ENCODE data around the gene KCNJ9.

KCNJ9 gene

DNA sequence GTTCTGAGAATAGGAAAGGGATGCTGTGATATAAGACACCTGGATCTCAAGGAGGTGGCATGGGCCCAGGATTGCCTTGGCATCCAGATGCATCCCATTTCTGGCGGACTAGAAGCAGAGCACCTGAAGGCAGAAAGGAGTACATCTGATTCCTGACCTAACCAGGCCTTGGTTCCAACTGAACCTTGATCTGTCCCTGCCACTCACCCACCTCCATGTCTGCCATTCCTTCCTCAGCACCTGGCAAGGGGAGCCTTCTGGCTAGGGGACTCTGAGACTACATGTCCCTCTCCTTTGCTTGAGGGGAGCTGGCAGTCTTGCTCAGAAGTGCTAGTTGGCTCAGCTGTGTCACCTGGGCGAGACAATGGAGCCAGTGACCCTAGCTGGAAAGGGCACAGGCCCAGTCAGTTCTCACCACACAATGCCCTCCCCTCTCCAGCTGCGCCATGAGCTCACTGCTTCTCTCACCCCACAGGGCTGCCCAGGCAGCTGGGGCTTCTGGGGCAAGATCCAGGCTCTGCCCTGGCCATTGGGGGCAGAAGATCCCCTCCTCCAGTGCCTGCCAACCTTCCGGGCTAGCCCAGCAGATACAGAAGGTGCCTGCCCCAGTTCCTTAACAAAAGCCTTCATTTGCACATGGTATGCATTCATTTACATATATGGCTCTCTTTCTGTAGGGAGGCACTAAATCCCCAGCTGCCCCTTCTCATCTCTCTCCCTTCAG is 14.2 kb downstream of the KCNJ9 start:
- no peaks in the 10 kb centered on the region for H3K27me3 ChIP-seq (replicated peaks; ENCODE audit: control insufficient read depth, insufficient read depth, low read length, poor library complexity, severe bottlenecking)
- peaks cover 44% of the 10 kb centered on the region for H3K36me3 ChIP-seq (ENCODE audit: control insufficient read depth, insufficient read depth, low read length)
- H3K4me1 ChIP-seq (ENCODE audit: control insufficient read depth, insufficient read depth, low read length, poor library complexity, severe bottlenecking), result peaks cover 33% of the 10 kb centered on the region
- DNase-seq, result no peak
- no peak overlapping the region for H3K27ac ChIP-seq (ENCODE audit: insufficient read depth, low read length, poor library complexity, severe bottlenecking)
- H3K4me3 ChIP-seq (ENCODE audit: insufficient read depth, low read depth, low read length, poor library complexity, severe bottlenecking), result no peak overlapping the region
- no peaks in the 10 kb centered on the region for H3K9me3 ChIP-seq (ENCODE audit: control insufficient read depth, low read length)

DNA sequence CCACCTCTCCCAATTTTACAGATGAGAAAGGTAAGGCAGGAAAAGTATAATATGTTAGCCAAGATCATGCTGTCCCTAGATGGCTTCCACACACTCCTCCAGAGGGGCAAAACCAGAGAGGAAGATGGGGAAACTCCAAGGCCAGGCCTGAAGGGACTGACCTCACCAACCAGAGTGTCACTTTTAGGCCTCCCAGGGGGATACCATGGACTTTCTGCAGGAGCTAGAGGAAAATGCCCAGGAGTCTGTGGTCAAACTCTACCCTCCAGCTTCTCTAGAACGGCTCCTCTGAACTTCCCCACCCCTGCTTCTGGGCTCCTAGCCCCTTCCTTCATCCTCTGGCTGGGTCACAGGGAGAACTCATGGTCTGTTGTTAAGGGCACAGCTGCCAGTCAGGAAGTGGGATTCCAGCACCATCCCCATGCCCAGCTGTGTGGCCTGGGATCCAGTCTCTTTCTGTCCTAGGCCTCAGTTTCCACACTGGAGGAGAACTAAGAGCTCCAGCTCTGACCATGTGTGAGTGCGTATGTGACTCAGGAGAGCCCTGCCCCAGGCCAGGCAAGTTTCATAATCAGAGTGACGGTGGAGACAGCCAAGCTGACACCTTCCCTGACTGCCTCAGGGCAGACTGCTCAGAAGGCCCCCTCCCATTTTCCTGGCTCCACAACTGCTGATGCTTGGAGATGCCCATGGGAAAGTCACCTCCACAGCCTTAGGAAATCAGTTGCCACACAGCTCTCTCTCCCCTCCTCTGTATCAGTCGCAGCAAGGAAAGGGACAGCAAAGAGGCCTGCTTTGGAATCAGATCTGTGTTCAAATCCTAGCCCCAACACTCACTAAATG is 15.2 kb downstream of the KCNJ9 start:
- Histone ChIP-seq H3K4me3 (ENCODE audit: insufficient read depth, low read depth, low read length, poor library complexity, severe bottlenecking) (no peak overlapping the region), H3K27me3 (replicated peaks; ENCODE audit: control insufficient read depth, insufficient read depth, low read length, poor library complexity, severe bottlenecking) (no peaks in the 10 kb centered on the region), H3K36me3 (ENCODE audit: control insufficient read depth, insufficient read depth, low read length) (peaks cover 35% of the 10 kb centered on the region), H3K4me1 (ENCODE audit: control insufficient read depth, insufficient read depth, low read length, poor library complexity, severe bottlenecking) (peaks cover 38% of the 10 kb centered on the region), H3K9me3 (ENCODE audit: control insufficient read depth, low read length) (no peaks in the 10 kb centered on the region), H3K27ac (ENCODE audit: insufficient read depth, low read length, poor library complexity, severe bottlenecking) (no peak overlapping the region)
- no peak for DNase-seq

DNA sequence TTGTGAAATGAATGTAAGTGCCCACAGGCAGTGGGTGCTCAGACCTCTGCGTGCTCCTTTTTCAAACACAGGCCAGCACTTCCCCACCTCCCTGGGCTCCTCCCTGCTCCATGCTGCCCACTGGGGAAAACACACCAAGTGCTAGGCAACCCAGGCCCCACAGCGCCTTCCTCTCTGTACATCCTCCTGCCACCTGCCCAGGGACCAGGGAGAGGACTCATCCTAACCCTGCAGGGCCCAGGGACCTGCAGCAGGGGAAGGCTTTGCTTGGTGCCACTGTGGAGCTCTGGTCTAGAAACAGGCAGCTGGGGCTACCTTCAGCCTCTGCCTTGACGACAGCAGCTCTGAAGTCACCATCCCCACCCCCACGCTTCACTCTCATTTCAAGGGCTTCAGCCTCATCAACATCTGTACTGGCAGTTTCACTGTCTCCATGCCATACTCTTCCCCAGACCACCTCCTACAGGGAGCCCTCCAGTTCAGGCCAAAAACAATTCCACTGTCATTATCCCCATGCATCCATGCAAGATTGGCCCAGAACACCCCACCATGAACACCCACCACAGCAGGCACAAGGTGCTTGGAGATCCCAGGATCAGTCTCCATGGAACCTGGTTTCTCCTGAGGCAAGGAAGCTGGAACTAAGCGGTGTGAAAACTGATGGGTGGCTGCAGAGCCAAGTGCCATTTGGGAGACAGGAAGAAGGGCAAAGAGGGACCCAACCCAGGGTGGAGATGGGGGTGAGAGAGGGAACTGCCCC is 16.0 kb downstream of the KCNJ9 start:
- no peaks in the 10 kb centered on the region for H3K27me3 ChIP-seq (replicated peaks; ENCODE audit: control insufficient read depth, insufficient read depth, low read length, poor library complexity, severe bottlenecking)
- no peak for DNase-seq
- peaks cover 40% of the 10 kb centered on the region for H3K4me1 ChIP-seq (ENCODE audit: control insufficient read depth, insufficient read depth, low read length, poor library complexity, severe bottlenecking)
- H3K27ac ChIP-seq (ENCODE audit: insufficient read depth, low read length, poor library complexity, severe bottlenecking), result peak overlapping the region; percentile 84
- no peaks in the 10 kb centered on the region for H3K9me3 ChIP-seq (ENCODE audit: control insufficient read depth, low read length)
- peaks cover 27% of the 10 kb centered on the region for H3K36me3 ChIP-seq (ENCODE audit: control insufficient read depth, insufficient read depth, low read length)
- peak overlapping the region; percentile 82 for H3K4me3 ChIP-seq (ENCODE audit: insufficient read depth, low read depth, low read length, poor library complexity, severe bottlenecking)

DNA sequence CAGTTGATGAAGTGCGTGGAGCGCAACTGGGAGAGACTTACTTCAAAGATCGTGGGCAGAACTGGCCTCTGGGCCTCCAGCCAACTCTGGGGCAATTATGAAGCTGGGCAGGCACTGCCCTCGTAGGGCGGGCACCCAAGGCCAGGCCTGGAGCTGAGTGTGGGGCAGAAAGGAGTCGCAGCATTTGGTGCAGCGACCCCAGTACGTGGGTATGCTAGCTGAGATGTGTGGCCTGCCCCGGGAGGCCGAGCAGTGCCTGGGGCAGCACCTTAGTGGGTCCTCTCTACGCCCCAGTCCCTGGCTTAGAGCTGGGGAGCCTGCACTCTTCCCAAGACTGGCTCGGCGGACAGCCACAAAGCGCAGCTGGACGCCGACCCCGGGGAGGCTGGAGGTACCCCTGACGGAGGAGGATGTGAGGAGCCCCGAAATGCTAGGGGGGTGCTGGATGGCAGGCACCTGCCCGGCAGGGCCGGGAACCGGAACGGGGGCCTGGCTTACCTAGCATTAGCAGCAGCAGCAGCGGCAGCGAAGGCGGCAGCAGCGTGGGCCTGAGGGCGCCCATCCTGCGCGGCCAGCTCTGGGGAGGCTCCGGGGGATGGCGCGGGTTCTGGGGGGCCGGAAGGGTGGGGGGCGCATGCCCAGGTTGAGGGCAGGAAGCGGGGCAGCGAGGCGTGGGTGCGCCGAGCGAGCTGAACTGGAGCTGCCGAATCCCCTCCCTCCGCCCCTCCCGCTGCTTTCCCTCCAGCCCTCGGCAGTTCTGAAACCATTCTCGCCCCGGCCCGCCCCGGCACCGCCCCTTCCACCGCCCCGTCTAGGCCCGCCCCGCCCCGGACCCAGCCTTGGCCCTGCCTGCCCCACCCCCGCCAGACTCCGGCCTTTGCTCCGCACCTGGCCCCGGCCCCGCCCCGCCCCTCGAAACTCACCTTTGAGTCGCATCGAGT is 16.8 kb downstream of the KCNJ9 start, which contains the start of gene IGSF8:
Gene IGSF8, minus strand, starts transcription at position 709 of the 941 bp plus-strand sequence. Its CDS starts 147 bp downstream, at position 562.
- peaks cover 40% of the 10 kb centered on the region for H3K4me1 ChIP-seq (ENCODE audit: control insufficient read depth, insufficient read depth, low read length, poor library complexity, severe bottlenecking)
- H3K36me3 ChIP-seq (ENCODE audit: control insufficient read depth, insufficient read depth, low read length), result peaks cover 19% of the 10 kb centered on the region
- H3K27me3 ChIP-seq (replicated peaks; ENCODE audit: control insufficient read depth, insufficient read depth, low read length, poor library complexity, severe bottlenecking), result no peaks in the 10 kb centered on the region
- H3K4me3 ChIP-seq (ENCODE audit: insufficient read depth, low read depth, low read length, poor library complexity, severe bottlenecking), result peak within 1 kb of the TSS; percentile 82
- DNase-seq, result peak; percentile 88 to 94 (median 92)
- peak within 1 kb of the TSS; percentile 84 for H3K27ac ChIP-seq (ENCODE audit: insufficient read depth, low read length, poor library complexity, severe bottlenecking)
- H3K9me3 ChIP-seq (ENCODE audit: control insufficient read depth, low read length), result no peaks in the 10 kb centered on the region

DNA sequence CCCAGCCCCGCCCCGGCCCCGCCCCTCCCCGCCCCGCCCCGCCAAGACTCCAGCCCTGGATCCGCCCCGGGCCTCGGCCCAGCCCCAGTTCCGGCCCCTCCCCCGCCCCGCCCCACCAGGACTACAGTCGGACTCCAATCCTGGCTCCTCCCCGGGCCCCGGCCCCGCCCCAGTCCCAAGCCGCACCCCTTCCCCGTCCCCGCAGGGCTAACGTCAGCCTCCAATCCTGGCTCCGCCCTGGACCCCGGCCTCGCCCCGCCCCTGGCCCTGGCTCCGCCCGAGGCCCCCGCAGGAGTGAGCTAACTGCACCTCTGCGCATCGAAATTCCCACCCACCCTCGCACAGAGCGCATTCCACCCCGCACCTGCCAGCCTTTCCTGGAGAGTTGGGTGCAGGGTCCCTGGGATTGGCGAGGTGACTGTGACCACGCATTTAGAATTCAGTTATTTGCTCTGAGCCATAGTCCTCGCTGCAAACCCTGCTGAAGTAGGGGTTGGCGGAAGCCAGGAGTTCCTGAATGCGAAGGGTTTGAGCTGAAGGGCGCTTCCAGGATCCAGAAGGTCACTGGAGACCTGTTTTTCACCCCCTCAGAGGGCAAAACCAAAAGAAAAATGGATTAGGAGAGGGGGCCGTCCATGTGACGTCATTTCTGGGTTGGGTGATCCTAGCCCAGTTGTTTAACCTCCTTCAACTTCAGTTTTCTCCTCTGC is 17.7 kb downstream of the KCNJ9 start:
- peaks cover 10% of the 10 kb centered on the region for H3K36me3 ChIP-seq (ENCODE audit: control insufficient read depth, insufficient read depth, low read length)
- DNase-seq, result peak; percentile 97 to 99 (median 97)
- no peaks in the 10 kb centered on the region for H3K9me3 ChIP-seq (ENCODE audit: control insufficient read depth, low read length)
- peaks cover 40% of the 10 kb centered on the region for H3K4me1 ChIP-seq (ENCODE audit: control insufficient read depth, insufficient read depth, low read length, poor library complexity, severe bottlenecking)
- no peaks in the 10 kb centered on the region for H3K27me3 ChIP-seq (replicated peaks; ENCODE audit: control insufficient read depth, insufficient read depth, low read length, poor library complexity, severe bottlenecking)
- H3K4me3 ChIP-seq (ENCODE audit: insufficient read depth, low read depth, low read length, poor library complexity, severe bottlenecking), result peak overlapping the region; percentile 44
- H3K27ac ChIP-seq (ENCODE audit: insufficient read depth, low read length, poor library complexity, severe bottlenecking), result peak overlapping the region; percentile 84

DNA sequence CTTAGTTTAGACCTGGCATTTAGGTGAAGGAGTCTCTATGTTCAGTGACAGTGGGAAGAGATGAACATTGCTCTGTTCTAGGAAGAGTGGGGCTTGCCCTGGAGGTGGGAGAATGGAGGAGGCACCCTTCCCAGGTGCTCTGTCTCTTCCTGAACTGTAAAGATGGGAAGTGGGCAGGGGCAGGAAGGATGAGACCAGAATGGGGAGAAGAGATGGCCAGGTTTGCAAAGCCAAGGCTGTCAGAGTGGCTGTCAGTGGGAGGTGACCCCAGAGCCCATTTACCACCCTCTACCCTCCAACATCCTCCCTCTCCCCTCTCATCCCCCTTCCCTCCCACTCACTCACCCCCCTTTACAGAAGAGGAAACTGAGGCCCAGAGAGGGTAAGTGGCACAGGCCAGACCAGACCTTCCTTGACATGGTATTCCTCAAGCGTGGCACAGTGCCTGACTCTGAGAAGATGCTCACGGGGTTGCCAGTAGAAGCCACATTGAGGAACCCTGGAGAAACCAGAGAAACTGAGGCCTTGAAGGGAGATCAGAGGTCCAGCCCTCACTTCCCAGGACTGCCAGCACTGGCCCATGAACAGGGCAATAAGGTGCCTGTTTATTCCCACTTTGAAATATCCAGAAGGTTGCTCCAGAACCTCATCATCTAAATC is 18.5 kb downstream of the KCNJ9 start:
- no peak for DNase-seq
- no peaks in the 10 kb centered on the region for H3K9me3 ChIP-seq (ENCODE audit: control insufficient read depth, low read length)
- H3K27ac ChIP-seq (ENCODE audit: insufficient read depth, low read length, poor library complexity, severe bottlenecking), result peak overlapping the region; percentile 84
- H3K27me3 ChIP-seq (replicated peaks; ENCODE audit: control insufficient read depth, insufficient read depth, low read length, poor library complexity, severe bottlenecking), result no peaks in the 10 kb centered on the region
- peaks cover 2% of the 10 kb centered on the region for H3K36me3 ChIP-seq (ENCODE audit: control insufficient read depth, insufficient read depth, low read length)
- no peak overlapping the region for H3K4me3 ChIP-seq (ENCODE audit: insufficient read depth, low read depth, low read length, poor library complexity, severe bottlenecking)
- H3K4me1 ChIP-seq (ENCODE audit: control insufficient read depth, insufficient read depth, low read length, poor library complexity, severe bottlenecking), result peaks cover 37% of the 10 kb centered on the region

DNA sequence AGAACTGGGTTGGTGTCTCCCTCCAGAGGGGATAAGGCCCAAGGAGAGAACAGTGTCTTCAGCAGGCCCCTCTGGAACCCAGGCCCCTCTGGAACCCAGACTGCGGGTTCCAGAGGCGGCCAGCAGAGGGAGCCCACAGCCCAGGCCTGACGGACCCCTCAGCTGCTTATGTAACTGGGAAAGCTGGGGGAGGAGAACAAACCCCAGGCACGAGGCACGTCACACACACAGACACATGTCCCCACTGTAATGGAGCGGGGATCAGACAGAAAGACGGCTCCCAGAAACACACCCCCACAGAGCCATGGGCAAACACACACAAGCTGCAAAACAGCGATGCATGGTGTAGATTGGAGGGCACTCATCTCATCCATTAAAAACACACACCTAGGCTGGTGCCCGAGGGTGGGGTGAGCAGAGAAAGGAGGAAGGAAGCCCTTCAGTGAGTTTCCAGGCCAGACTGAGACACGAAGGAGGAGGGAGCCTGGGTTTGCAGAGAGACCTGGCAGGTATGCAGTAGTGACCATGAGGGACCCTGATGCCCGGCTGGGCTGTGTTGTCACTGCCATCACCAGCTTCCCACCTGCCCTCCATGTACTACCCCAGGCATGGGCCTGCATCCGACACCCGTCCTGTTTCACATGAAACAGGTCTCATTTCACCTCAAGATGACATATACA is 19.8 kb downstream of the KCNJ9 start:
- Histone ChIP-seq H3K27me3 (replicated peaks; ENCODE audit: control insufficient read depth, insufficient read depth, low read length, poor library complexity, severe bottlenecking) (no peaks in the 10 kb centered on the region), H3K4me3 (ENCODE audit: insufficient read depth, low read depth, low read length, poor library complexity, severe bottlenecking) (no peak overlapping the region), H3K4me1 (ENCODE audit: control insufficient read depth, insufficient read depth, low read length, poor library complexity, severe bottlenecking) (peaks cover 30% of the 10 kb centered on the region), H3K9me3 (ENCODE audit: control insufficient read depth, low read length) (no peaks in the 10 kb centered on the region), H3K27ac (ENCODE audit: insufficient read depth, low read length, poor library complexity, severe bottlenecking) (peak overlapping the region; percentile 56), H3K36me3 (ENCODE audit: control insufficient read depth, insufficient read depth, low read length) (no peaks in the 10 kb centered on the region)
- peak; percentile 53 to 60 (median 58) for DNase-seq

DNA sequence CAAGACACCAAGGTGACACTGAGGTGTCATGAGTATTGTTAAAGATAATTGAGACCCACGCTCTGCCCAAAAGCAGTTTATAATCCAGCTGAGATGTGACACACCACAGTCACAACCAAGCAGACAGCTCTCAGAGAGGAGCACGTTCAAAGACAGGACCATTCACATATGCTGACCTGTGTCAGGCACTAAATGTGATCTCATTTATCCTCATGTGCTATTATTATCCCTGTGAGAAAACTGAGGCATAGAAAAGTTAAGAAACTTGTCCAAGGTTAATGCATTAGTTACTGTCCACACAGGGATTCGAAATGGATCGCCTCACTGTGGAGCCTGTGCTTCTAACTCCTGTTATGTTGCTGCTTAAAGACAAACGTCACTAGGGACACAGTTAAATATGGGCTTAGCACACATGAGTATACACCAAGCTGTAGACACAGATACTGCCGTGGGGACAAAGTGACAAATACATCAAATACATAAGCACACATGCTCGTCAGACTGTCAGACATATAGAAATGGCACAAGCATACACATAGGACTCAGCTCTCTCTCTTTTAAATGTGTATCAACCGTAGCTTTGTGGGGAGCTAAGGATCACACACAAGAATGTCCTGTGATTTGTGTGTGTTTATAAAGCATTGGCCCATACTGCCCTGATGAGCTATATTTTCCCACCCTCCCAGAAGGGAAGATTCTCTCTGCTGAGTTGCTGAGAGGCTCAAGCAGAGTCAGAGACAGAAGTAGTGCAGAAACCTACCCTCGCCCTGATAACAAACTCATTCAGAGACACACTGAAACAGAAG is 20.6 kb downstream of the KCNJ9 start:
- Histone ChIP-seq H3K4me3 (ENCODE audit: insufficient read depth, low read depth, low read length, poor library complexity, severe bottlenecking) (no peak overlapping the region), H3K9me3 (ENCODE audit: control insufficient read depth, low read length) (no peaks in the 10 kb centered on the region), H3K27me3 (replicated peaks; ENCODE audit: control insufficient read depth, insufficient read depth, low read length, poor library complexity, severe bottlenecking) (no peaks in the 10 kb centered on the region), H3K27ac (ENCODE audit: insufficient read depth, low read length, poor library complexity, severe bottlenecking) (no peak overlapping the region), H3K36me3 (ENCODE audit: control insufficient read depth, insufficient read depth, low read length) (no peaks in the 10 kb centered on the region), H3K4me1 (ENCODE audit: control insufficient read depth, insufficient read depth, low read length, poor library complexity, severe bottlenecking) (peaks cover 25% of the 10 kb centered on the region)
- no peak for DNase-seq

Measured in effector memory CD4-positive, alpha-beta T cell (primary cell).